ENCODE results near the gene IRF9. TPM values are rescaled to one million over a fixed set of nuclear protein-coding genes. Genes with fewer than 3 reads are reported as not detected.
A peak's percentile ranks its signal among the peaks of the same experiment; 100 is the strongest.

The IRF9 gene
- total and polyA plus RNA-seq, 10 donors, result 85.8 to 265 (median 156) TPM

DNA sequence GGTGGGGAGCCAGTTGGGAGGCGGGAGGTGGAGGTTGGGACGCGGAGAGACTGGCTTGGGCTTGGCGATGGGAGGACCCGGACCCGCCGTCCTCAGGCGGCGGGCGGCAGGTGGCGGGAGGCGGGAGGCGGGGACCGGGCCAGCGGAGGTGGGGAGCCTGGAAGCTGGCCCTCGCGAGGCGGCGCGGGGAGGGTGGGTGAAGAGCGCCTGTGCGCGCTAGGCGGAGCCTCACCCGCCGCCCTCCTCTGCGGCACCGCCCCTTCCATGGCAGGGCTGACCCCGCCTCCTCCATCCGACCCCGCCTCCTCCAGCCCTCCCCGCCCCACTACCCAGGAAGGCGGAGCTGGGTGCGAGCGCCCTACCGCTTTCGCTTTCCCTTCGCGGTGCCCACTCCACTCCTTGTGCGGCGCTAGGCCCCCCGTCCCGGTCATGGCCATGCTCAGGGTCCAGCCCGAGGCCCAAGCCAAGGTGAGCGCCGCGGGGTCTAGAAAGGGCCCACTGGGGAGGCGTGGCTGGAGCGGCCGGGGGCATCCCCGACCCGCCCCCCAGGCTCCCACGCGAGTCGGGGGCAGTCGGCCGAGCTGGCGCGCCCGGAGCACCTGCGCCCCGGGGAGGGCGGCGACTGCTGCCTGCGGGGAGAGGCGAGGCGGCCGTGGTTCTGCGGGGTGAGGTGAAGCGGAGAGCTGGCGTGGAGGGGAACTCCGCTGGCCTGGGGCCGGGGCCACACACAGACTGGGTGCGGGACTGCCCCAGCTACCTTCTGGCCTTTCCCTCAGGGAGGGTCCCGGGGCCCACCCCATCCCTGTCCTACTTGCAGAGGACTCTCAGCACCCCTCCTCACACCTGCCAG, 25.0 kb upstream of the IRF9 start, which contains the start of gene PSME1:
TSS of gene PSME1 (plus strand) at position 361 of the 850 bp plus-strand sequence. CDS start at position 430, 69 bp downstream.
- intact Hi-C loops (cut with DNase I; ENCODE audit: low total_unique reads), result no loop called here
- 0 to 1% (median 1%) methylated on average over 45 to 75 of the region's 75 CpGs for WGBS, 5 donors

DNA sequence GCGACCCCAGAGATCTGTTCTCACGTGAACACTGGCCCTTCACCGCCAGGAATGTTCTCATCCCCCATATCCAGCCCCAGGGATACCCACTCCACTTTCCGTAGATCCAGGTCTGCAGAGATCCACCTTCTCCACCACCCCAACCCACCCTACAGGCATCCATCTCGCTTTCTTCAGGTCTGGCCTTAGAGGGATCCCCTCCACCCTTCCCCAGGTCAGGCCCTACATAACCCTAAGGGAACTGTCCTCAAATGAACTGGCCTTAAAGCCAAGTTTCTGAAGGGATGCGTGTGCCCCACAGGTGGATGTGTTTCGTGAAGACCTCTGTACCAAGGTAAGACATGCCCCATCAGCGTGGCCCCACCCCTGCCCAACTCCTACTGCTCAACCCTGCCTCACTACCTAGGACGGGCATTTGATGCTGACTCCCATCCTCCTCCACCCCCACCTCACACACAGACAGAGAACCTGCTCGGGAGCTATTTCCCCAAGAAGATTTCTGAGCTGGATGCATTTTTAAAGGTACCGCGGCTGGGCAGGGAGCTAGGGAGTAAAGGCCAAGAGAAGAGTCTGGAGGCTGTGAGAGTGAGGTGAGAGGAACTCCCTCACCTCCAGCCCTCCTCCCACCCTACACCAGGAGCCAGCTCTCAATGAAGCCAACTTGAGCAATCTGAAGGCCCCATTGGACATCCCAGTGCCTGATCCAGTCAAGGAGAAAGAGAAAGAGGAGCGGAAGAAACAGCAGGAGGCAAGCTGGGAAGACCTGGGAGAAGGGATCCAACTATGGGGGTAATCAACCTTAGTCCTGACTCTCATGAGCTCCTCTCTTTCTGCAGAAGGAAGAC, 24.2 kb upstream of the IRF9 start:
- intact Hi-C loops (cut with DNase I; ENCODE audit: low total_unique reads), result no loop called here
- peaks cover 3 to 36% (median 25%) of the 10 kb centered on the region in 6 donors for H3K36me3 ChIP-seq
- no peak for TF ChIP-seq POLR2A (IDR thresholded peaks at IDR 0.05)
- no peak for TF ChIP-seq POLR2AphosphoS5 (IDR thresholded peaks at IDR 0.05)
- TF ChIP-seq, protein P1, sequence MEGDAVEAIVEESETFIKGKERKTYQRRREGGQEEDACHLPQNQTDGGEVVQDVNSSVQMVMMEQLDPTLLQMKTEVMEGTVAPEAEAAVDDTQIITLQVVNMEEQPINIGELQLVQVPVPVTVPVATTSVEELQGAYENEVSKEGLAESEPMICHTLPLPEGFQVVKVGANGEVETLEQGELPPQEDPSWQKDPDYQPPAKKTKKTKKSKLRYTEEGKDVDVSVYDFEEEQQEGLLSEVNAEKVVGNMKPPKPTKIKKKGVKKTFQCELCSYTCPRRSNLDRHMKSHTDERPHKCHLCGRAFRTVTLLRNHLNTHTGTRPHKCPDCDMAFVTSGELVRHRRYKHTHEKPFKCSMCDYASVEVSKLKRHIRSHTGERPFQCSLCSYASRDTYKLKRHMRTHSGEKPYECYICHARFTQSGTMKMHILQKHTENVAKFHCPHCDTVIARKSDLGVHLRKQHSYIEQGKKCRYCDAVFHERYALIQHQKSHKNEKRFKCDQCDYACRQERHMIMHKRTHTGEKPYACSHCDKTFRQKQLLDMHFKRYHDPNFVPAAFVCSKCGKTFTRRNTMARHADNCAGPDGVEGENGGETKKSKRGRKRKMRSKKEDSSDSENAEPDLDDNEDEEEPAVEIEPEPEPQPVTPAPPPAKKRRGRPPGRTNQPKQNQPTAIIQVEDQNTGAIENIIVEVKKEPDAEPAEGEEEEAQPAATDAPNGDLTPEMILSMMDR (IDR thresholded peaks at IDR 0.05 in 8 of 11, conservative IDR thresholded peaks at IDR 0.05 in 3 of 11), result no peak
- H3K9me3 ChIP-seq, result no peaks in the 10 kb centered on the region
- peak overlapping the region; percentile 92 to 99 (median 97) for H3K27ac ChIP-seq
- no peaks in the 10 kb centered on the region for H3K27me3 ChIP-seq (replicated peaks in 1 of 7)
- H3K4me1 ChIP-seq, result peaks cover 40 to 82% (median 63%) of the 10 kb centered on the region in 6 donors
- peak overlapping the region; percentile 72 to 98 (median 92) for H3K4me3 ChIP-seq
- 28 to 44% (median 32%) methylated on average over 13 of the region's 13 CpGs for WGBS, 5 donors
- DNase-seq, result peak; percentile 76

More for the DNA sequence above, 25.0 kb upstream of the IRF9 start, which contains the start of gene PSME1:
- peak within 1 kb of the TSS; percentile 92 to 99 (median 97) for H3K27ac ChIP-seq
- H3K4me3 ChIP-seq, result peak within 1 kb of the TSS; percentile 72 to 98 (median 92)
- TF ChIP-seq POLR2AphosphoS5 (IDR thresholded peaks at IDR 0.05), result peak; percentile 91 to 94 (median 94)
- TF ChIP-seq, protein P1 (IDR thresholded peaks at IDR 0.05 in 8 of 11, conservative IDR thresholded peaks at IDR 0.05 in 3 of 11), result peak in 6 of 11 experiments; percentile 15 to 63 (median 29)
- peak in 1 of 3 donors; percentile 44 for TF ChIP-seq POLR2A (IDR thresholded peaks at IDR 0.05)
- H3K9me3 ChIP-seq, result no peaks in the 10 kb centered on the region
- peak; percentile 99 for DNase-seq
- peaks cover 40 to 87% (median 66%) of the 10 kb centered on the region in 6 donors for H3K4me1 ChIP-seq
- peaks cover 3 to 36% (median 25%) of the 10 kb centered on the region in 6 donors for H3K36me3 ChIP-seq
- no peaks in the 10 kb centered on the region for H3K27me3 ChIP-seq (replicated peaks in 1 of 7)

DNA sequence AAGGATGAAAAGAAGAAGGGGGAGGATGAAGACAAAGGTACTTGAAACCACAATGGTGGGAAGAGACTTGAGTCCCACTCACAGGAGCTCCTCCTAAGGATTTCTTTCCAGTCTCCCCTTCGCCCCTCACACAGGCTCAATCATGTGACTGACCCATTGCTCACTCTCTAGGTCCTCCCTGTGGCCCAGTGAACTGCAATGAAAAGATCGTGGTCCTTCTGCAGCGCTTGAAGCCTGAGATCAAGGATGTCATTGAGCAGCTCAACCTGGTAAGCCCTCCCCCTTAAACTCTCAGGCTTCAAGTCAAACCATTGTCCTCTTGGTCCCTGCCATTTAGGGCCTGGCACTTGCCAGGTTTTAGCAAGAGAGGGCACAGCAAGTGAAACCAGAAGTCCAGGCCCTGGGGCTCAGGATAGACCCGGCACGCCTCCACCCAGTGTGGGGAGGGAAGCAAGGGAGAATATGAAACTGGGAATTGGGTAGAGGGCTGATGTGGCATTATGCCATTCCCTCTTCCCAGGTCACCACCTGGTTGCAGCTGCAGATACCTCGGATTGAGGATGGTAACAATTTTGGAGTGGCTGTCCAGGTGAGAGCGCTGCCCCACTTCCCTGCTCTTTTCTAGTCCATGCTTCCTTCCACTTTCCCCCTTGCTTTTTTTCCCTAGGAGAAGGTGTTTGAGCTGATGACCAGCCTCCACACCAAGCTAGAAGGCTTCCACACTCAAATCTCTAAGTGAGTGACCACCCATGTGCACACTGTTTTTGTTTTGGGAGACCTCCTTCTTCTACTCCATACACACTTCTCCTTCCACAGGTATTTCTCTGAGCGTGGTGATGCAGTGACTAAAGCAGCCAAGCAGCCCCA, 23.3 kb upstream of the IRF9 start:
- Histone ChIP-seq H3K36me3 (peaks cover 3 to 38% (median 25%) of the 10 kb centered on the region in 6 donors), H3K27me3 (replicated peaks in 1 of 7) (no peaks in the 10 kb centered on the region), H3K4me1 (peaks cover 41 to 82% (median 63%) of the 10 kb centered on the region in 6 donors), H3K4me3 (peak overlapping the region in 4 of 8 donors; percentile 11 to 97 (median 82)), H3K9me3 (no peaks in the 10 kb centered on the region), H3K27ac (peak overlapping the region in 5 of 8 donors; percentile 92 to 99 (median 97))
- 86 to 94% (median 88%) methylated on average over 8 of the region's 8 CpGs for WGBS, 5 donors
- TF ChIP-seq, protein P1 (IDR thresholded peaks at IDR 0.05 in 8 of 11, conservative IDR thresholded peaks at IDR 0.05 in 3 of 11), result no peak
- TF ChIP-seq POLR2A (IDR thresholded peaks at IDR 0.05), result no peak
- TF ChIP-seq POLR2AphosphoS5 (IDR thresholded peaks at IDR 0.05), result no peak
- peak; percentile 69 for DNase-seq
- intact Hi-C loops (cut with DNase I; ENCODE audit: low total_unique reads), result no loop called here

All from spleen (tissue), 11 donors.